RWPE2 (cell line): Measurements from ENCODE around the gene AHCYL1.

Experiments used
- ATAC-seq: fragments of 200-7000 bp; cut with Tn5 transposase; 3 replicates; pipeline ENCODE4 v1.9.1; 2021; ENCODE audit warnings: low read depth
- DNase-seq: peaks from one replicate; pipeline ENCODE4 v3.0.0-alpha.2; 2020; ENCODE audit warnings: low spot score
- H3K27ac ChIP-seq: fragments of 450-650 bp; 2 replicates; pipeline ENCODE4 v1.5.1; 2017; ENCODE audit warnings: mild to moderate bottlenecking; ENCODE audit not compliant: poor library complexity, severe bottlenecking
- H3K27me3 ChIP-seq: fragments of 250-450 bp; sonication (Bioruptor Pico); 2 replicates; pipeline ENCODE4 v1.5.1; 2021; ENCODE audit warnings: mild to moderate bottlenecking, moderate library complexity; ENCODE audit not compliant: insufficient read depth, poor library complexity, severe bottlenecking
- H3K36me3 ChIP-seq: fragments of 250-450 bp; sonication (Bioruptor Pico); 2 replicates; pipeline ENCODE4 v1.5.1; 2020; ENCODE audit warnings: low read depth, mild to moderate bottlenecking, moderate library complexity
- H3K4me1 ChIP-seq: fragments of 250-450 bp; sonication (Bioruptor Pico); 2 replicates; pipeline ENCODE4 v1.5.1; 2021; ENCODE audit warnings: mild to moderate bottlenecking, moderate library complexity; ENCODE audit not compliant: insufficient read depth, poor library complexity, severe bottlenecking
- H3K4me3 ChIP-seq: fragments of 250-450 bp; sonication (Bioruptor Pico); 2 replicates; pipeline ENCODE4 v1.5.1; 2021; ENCODE audit warnings: mild to moderate bottlenecking, moderate library complexity; ENCODE audit not compliant: severe bottlenecking
- H3K9me3 ChIP-seq: fragments of 250-450 bp; sonication (Bioruptor Pico); 2 replicates; pipeline ENCODE4 v1.5.1; 2021; ENCODE audit warnings: mild to moderate bottlenecking, moderate library complexity; ENCODE audit not compliant: severe bottlenecking
- TF ChIP-seq, protein P1 (sequence below): fragments of 450-650 bp; IDR thresholded peaks from one replicate; pipeline ENCODE4 v1.5.1; 2017; ENCODE audit warnings: mild to moderate bottlenecking, moderate library complexity; ENCODE audit not compliant: poor library complexity, severe bottlenecking

Gene AHCYL1

GRCh38 chr1:110043016-110043415, 58.5 kb downstream of the AHCYL1 start:
- no peak for DNase-seq
- TF ChIP-seq, protein P1, sequence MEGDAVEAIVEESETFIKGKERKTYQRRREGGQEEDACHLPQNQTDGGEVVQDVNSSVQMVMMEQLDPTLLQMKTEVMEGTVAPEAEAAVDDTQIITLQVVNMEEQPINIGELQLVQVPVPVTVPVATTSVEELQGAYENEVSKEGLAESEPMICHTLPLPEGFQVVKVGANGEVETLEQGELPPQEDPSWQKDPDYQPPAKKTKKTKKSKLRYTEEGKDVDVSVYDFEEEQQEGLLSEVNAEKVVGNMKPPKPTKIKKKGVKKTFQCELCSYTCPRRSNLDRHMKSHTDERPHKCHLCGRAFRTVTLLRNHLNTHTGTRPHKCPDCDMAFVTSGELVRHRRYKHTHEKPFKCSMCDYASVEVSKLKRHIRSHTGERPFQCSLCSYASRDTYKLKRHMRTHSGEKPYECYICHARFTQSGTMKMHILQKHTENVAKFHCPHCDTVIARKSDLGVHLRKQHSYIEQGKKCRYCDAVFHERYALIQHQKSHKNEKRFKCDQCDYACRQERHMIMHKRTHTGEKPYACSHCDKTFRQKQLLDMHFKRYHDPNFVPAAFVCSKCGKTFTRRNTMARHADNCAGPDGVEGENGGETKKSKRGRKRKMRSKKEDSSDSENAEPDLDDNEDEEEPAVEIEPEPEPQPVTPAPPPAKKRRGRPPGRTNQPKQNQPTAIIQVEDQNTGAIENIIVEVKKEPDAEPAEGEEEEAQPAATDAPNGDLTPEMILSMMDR: no peak
- no peaks in the 10 kb centered on the region for H3K9me3 ChIP-seq
- H3K27ac ChIP-seq: no peak overlapping the region
- peaks cover 100% of the 10 kb centered on the region for H3K36me3 ChIP-seq
- no peak for ATAC-seq
- no peaks in the 10 kb centered on the region for H3K4me1 ChIP-seq
- no peak overlapping the region for H3K4me3 ChIP-seq
- no peaks in the 10 kb centered on the region for H3K27me3 ChIP-seq

DNA sequence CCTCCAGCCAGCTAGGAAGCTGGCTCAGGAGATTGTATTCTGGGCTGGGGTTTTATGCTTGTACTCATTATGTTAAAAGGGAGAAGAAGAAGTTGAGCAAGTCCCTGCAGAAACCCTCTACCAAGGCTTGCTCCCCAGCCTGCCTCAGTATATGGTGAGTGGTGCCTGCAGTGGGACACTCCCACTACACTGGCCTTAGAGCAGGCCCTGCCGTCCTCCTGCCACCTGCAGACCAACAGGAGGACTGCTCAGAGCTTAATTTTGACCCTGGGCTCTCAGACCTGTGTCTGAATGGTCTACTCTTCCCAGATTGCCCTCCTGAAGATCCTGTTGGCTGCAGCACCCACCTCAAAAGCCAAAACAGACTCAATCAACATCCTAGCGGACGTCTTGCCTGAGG, 62.9 kb downstream of the AHCYL1 start:
- ATAC-seq (peak; percentile 48; the same call in 1 of the 3 replicates), DNase-seq (no peak)
- no peaks in the 10 kb centered on the region for H3K4me1 ChIP-seq
- no peak overlapping the region for H3K27ac ChIP-seq
- no peaks in the 10 kb centered on the region for H3K9me3 ChIP-seq
- H3K4me3 ChIP-seq: no peak overlapping the region
- peaks cover 92% of the 10 kb centered on the region for H3K36me3 ChIP-seq
- TF ChIP-seq, protein P1: no peak
- H3K27me3 ChIP-seq: no peaks in the 10 kb centered on the region

- Histone ChIP-seq H3K9me3 (no peaks in the 10 kb centered on the region), H3K27me3 (no peaks in the 10 kb centered on the region), H3K36me3 (peaks cover 92% of the 10 kb centered on the region), H3K4me1 (no peaks in the 10 kb centered on the region), H3K27ac (no peak overlapping the region), H3K4me3 (no peak overlapping the region)
- TF ChIP-seq, protein P1: no peak
- ATAC-seq (no peak), DNase-seq (no peak)
Measured at GRCh38 chr1:110048240-110048639, 63.7 kb downstream of the AHCYL1 start.

DNA sequence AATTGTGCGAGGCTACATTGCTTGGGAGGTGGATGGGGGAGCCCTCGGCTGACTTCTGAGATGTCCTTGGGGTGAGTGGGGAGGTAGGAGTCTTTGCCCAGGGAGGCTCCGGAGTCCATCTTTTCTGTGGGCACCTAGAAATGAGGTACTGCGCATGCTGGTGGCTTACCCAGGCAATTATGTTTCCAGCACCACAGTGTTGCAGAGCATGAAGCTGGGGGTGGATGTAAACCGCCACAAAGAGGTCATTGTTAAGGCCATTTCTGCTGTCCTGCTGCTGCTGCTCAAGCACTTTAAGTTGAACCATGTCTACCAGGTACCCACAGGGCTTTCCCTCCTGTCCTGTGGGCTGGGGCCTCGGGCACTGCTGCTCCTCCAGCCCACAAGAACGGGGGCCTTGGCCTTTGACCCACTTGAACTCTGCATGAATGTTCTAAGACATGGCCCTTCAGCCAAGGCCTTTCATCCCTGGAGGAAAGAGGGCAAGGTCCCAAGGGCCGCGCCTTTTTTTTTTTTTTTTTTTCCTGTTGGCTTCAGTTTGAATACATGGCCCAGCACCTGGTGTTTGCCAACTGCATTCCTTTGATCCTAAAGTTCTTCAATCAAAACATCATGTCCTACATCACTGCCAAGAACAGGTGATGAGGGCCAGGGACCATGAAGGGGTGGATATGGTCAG, 64.5 kb downstream of the AHCYL1 start:
- H3K36me3 ChIP-seq: peaks cover 92% of the 10 kb centered on the region
- no peaks in the 10 kb centered on the region for H3K9me3 ChIP-seq
- no peak overlapping the region for H3K27ac ChIP-seq

More for the DNA sequence above, 64.5 kb downstream of the AHCYL1 start:
- TF ChIP-seq, protein P1: no peak
- ATAC-seq (no peak), DNase-seq (no peak)
- Histone ChIP-seq H3K4me1 (no peaks in the 10 kb centered on the region), H3K27me3 (no peaks in the 10 kb centered on the region), H3K4me3 (no peak overlapping the region)
